Measurements from ENCODE around the gene OR10J5.

- TF ChIP-seq CTCF (IDR thresholded peaks at IDR 0.05) (no peak), POLR2A (IDR thresholded peaks at IDR 0.05) (no peak)
Observed at GRCh38 chr1:159556931-159557369, 21.1 kb upstream of the OR10J5 start.
